Astrocyte of the cerebellum (primary cell): ENCODE data around the gene NDUFA5.

Experiments used
- DNase-seq: peaks from one replicate; pipeline ENCODE4 v3.0.0-alpha.2; 2011; ENCODE audit warnings: low read depth
- H3K4me3 ChIP-seq: 2 replicates; pipeline ENCODE4 v1.5.1; 2011; ENCODE audit warnings: mild to moderate bottlenecking, low read depth, low read length, moderate library complexity
- in situ Hi-C: cut with HindIII; loops from 2 replicates; pipeline ENCODE4 v1.10.0; 2017; ENCODE audit warnings: low sequenced_read_pairs
- TF ChIP-seq, protein P1 (sequence below): IDR thresholded peaks from 2 replicates; pipeline ENCODE4 v1.5.1; 2012; ENCODE audit warnings: low read length, low read depth, moderate library complexity, mild to moderate bottlenecking; ENCODE audit errors: missing control alignments

Gene NDUFA5

DNA sequence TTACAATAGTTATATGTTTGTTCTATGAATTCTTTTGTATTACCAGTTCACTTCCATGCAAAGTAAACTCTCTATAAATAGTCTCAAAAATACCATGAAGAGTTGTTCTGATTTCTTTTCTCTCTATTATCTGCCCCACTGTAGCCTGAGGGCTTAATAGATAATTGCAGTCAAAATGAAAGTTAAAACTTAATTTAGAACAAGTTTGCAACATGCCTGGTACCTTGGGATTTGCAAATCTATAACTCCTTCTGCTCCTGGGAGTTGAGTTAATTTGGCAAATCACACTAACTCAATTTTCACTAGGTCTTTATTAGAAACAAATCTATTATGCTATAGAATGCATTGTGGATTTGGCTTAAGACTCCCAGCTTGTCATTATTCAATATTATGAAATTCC lies 21.8 kb upstream of the NDUFA5 start:
- in situ Hi-C loops, result no loop called here
- no peak overlapping the region for H3K4me3 ChIP-seq
- DNase-seq, result no peak
- TF ChIP-seq, protein P1, sequence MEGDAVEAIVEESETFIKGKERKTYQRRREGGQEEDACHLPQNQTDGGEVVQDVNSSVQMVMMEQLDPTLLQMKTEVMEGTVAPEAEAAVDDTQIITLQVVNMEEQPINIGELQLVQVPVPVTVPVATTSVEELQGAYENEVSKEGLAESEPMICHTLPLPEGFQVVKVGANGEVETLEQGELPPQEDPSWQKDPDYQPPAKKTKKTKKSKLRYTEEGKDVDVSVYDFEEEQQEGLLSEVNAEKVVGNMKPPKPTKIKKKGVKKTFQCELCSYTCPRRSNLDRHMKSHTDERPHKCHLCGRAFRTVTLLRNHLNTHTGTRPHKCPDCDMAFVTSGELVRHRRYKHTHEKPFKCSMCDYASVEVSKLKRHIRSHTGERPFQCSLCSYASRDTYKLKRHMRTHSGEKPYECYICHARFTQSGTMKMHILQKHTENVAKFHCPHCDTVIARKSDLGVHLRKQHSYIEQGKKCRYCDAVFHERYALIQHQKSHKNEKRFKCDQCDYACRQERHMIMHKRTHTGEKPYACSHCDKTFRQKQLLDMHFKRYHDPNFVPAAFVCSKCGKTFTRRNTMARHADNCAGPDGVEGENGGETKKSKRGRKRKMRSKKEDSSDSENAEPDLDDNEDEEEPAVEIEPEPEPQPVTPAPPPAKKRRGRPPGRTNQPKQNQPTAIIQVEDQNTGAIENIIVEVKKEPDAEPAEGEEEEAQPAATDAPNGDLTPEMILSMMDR, result no peak

DNA sequence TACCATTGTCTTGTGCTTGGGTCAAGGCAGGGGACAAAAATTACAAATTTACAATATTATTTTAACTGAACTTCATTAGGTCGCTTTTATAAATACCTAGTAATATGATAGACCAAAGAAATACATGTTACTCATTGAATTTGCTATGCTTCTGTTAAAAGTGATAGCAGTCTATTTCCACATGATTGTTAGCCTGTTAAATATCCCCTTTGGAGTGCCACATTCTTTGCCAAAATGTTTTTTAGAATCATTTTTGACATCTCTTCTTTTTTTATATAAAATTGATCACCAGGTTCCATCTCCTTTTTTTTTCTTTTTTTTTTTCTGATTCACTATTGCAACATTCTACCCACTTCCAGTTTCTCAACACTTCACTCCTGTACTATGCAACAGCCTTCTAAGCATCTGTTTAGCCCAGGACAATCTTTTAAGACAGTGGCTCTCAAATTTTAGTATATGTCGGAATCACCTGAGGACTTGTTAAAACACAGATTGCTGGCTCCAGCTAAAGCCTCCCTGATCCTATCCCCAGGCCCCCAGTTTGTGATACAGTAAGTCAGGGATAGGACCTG lies 16.4 kb upstream of the NDUFA5 start:
- no peak overlapping the region for H3K4me3 ChIP-seq
- TF ChIP-seq, protein P1, result no peak

DNA sequence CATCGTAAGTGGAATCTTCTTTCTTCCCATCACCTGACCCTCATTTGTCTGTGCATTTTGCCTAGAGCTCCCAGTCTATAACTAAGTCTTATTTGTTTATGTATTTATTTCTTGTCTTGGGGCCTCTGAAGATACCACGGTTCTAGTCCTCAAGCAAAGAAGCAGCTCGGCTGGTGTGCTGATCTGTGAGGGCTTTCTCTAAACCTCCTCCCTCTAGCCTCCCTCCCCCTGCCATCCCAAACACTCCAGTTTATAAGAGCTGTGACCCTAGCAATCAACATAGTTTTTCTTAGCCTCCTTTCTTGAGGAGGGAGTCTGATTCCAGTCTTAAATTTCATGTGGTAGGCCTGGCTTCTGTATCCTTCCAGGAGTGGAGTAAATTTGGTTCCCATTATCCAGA lies 15.7 kb upstream of the NDUFA5 start:
- no peak overlapping the region for H3K4me3 ChIP-seq
- DNase-seq, result no peak
- TF ChIP-seq, protein P1, result no peak
- in situ Hi-C loops, result no loop called here

More for the DNA sequence above, 16.4 kb upstream of the NDUFA5 start:
- no peak for DNase-seq
- in situ Hi-C loops, result no loop called here

DNA sequence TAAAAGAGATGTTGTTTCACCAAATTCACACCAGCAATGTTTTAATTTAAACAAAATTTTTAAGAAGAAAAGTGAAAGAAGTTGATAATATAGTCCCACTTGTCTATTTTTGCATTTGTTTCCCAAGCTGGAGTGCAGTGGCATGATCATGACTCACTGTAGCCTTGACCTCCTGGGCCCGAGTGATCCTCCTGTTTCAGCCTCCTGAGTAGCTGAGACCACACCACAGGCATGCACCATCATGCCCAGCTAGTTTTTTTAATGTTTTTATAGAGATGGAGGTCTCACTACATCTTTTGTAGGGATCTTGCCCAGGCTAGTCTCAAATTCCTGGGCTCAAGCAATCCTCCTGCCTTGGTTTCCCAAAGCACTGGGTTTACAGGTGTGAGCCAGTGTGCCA lies 14.1 kb upstream of the NDUFA5 start:
- DNase-seq, result no peak
- H3K4me3 ChIP-seq, result no peak overlapping the region
- in situ Hi-C loops, result no loop called here
- TF ChIP-seq, protein P1, result no peak

DNA sequence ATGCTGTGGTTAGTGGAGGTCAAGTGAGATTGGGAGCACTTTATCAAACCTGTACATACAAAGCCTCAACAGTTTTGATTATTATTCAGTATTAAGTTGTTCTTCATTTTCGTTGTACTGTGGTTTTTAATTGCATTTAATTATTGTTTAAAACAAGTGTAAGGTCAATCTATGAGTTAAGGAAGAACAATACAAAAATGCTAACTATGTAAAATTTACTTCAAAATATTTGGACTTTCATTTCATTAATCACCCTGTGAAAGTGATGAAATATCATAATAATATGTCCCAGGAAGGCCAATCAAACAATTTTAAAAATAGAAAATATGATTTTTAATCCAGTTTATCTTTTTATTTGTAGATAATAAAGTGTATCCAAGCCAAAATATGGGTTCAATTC lies 13.6 kb upstream of the NDUFA5 start:
- H3K4me3 ChIP-seq, result no peak overlapping the region
- TF ChIP-seq, protein P1, result no peak
- in situ Hi-C loops, result no loop called here
- no peak for DNase-seq

DNA sequence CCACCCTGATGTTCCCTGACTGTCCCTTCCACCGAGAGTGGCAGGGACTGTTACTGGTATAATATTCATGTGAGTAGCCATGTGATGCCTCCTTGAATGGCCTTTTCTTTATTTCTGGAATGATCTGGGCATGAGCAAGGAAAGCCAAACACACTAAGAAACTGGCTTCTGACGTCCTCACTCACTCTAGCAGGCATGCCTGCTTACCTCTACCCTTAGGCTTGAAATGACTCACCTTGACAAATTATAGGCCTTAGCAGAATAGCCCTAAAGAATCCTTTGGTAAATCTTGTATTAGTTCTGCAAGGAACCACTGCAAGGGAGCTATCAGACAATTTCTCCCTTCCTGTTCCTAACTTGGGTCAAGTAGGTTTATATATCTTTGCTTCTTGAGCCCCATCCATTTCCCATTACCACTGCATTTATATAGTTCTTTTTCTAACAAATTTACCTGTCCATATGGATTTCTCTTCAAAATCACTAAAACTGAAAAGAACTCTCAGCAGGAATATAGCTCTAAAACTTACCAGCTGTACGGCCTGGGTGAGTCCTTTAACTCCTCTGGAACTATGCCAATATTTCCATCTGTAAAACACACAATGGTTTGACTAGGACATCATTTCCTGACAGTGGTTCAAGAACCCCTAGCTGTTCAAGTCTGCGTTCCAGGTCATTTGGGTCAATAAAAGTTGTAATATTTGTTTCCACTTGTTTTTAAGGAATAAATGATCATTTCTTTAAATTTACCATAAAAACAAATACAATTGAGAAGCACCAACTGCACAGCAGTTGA lies 13.0 kb upstream of the NDUFA5 start:
- in situ Hi-C loops, result no loop called here
- no peak for DNase-seq
- H3K4me3 ChIP-seq, result no peak overlapping the region
- TF ChIP-seq, protein P1, result no peak
